Measurements from ENCODE around the gene CPA5. TPM values are rescaled to one million over a fixed set of nuclear protein-coding genes. Genes with fewer than 3 reads are reported as not detected.

Gene CPA5
- polyA plus RNA-seq, 1 of the 3 experiments (the other 2 are of a cell fraction): 1.3 TPM

DNA sequence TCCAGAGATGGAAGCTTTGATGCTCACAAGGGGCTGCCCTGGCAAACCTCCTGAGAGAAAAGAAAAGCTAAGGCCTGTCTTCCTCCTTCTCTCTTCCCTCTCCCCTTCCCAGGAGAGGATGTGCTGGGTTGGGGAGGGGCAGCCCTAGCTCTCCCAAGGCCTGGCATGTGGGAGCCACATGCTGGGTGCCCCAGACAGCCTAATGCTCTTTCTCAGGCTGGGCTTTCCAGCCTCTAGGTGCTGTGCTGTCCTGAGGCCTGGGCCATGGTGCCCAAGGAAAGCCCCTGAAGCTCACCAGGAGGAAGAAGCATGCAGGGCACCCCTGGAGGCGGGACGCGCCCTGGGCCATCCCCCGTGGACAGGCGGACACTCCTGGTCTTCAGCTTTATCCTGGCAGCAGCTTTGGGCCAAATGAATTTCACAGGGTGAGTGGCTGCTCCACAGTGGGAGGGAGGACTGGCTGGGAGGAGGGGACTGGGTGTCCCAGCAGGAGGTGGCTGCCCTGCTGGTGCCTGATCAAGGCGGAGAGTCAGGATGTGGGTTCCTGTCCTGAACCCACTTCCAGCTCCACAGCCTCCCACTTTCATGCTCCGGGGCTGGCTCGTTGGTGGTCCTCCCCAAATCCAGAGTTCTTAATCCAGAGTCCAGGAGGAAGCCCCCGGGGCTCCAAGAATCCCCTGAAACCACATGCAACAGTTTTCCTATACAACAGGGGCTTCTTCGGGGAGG is 1.7 kb downstream of the CPA5 start (continued):
- TF ChIP-seq FOXM1 (IDR thresholded peaks at IDR 0.05; ENCODE audit: low read depth): no peak
- TF ChIP-seq RCOR1 (IDR thresholded peaks at IDR 0.05; ENCODE audit: low read length): no peak
- TF ChIP-seq NRF1 (IDR thresholded peaks at IDR 0.05; ENCODE audit: low read depth, low read length): no peak
- TF ChIP-seq, protein P1, sequence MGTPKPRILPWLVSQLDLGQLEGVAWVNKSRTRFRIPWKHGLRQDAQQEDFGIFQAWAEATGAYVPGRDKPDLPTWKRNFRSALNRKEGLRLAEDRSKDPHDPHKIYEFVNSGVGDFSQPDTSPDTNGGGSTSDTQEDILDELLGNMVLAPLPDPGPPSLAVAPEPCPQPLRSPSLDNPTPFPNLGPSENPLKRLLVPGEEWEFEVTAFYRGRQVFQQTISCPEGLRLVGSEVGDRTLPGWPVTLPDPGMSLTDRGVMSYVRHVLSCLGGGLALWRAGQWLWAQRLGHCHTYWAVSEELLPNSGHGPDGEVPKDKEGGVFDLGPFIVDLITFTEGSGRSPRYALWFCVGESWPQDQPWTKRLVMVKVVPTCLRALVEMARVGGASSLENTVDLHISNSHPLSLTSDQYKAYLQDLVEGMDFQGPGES (IDR thresholded peaks at IDR 0.05; ENCODE audit: low read depth, low read length): no peak
- TF ChIP-seq GATA2 (CRISPR knock-in tag; IDR thresholded peaks at IDR 0.05): no peak
- TF ChIP-seq, protein P2, sequence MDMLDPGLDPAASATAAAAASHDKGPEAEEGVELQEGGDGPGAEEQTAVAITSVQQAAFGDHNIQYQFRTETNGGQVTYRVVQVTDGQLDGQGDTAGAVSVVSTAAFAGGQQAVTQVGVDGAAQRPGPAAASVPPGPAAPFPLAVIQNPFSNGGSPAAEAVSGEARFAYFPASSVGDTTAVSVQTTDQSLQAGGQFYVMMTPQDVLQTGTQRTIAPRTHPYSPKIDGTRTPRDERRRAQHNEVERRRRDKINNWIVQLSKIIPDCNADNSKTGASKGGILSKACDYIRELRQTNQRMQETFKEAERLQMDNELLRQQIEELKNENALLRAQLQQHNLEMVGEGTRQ (IDR thresholded peaks at IDR 0.05; ENCODE audit: borderline replicate concordance, low read depth, low read length): no peak
- TF ChIP-seq YY1 (IDR thresholded peaks at IDR 0.05; ENCODE audit: low read depth): no peak
- TF ChIP-seq RAD21 (IDR thresholded peaks at IDR 0.05; ENCODE audit: low read length): no peak
- TF ChIP-seq JUND (IDR thresholded peaks at IDR 0.05): no peak

DNA sequence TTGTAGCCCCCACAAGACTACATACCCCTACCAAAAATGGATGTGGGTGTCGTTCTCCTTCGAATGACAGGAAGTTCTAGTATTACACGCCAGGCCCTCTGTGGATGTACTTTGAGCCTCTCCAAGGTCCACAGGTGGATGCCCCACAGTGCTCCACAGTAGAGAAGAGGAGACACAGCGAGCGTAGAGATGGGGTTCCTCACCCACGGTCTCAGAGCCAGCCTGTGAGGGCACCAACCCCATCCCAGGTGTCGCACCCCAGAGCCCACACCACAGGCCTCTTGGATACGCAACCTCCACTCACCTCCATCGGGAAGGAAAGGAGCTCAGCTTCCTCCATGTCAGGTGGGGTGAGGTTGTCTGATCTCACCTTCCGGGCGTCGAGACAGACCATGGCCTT is 2.3 kb downstream of the CPA5 start:
- Histone ChIP-seq H3K9ac (no peak overlapping the region), H3K4me2 (no peak overlapping the region), H3K79me2 (ENCODE audit: insufficient read depth) (no peaks in the 10 kb centered on the region), H3K36me3 (replicated peaks in 1 of 2; ENCODE audit: control insufficient read depth in 1 of 2, insufficient read depth in 2 of 2, low read length in 1 of 2) (no peaks in the 10 kb centered on the region), H3K4me3 (ENCODE audit: low read depth in 2 of 2, low read length in 1 of 2) (no peak overlapping the region), H3K27ac (ENCODE audit: low read depth in 2 of 2, low read length in 1 of 2) (no peak overlapping the region), H4K20me1 (ENCODE audit: insufficient read depth) (no peaks in the 10 kb centered on the region), H3K27me3 (ENCODE audit: insufficient read depth) (no peaks in the 10 kb centered on the region), H3K4me1 (ENCODE audit: control insufficient read depth in 1 of 2, insufficient read depth in 2 of 2, low read depth in 1 of 2, low read length in 1 of 2) (no peaks in the 10 kb centered on the region; a peak in 1 of 4 replicates), H2AFZ (ENCODE audit: low read depth) (no peak overlapping the region), H3K9me3 (no peaks in the 10 kb centered on the region), H3K9me2 (no peaks in the 10 kb centered on the region), H3F3A (replicated peaks; ENCODE audit: insufficient read depth) (no peaks in the 10 kb centered on the region)
- DNase-seq: no peak
- 87% methylated on average over 11 of the region's 12 CpGs for WGBS (ENCODE audit: low lambda C conversion rate)
- ChIA-PET POLR2A (no interaction called here), CTCF (interaction anchor here (0.7 to 1.3 kb wide), 2 partner anchors 14 to 26 kb away, joined by 3 to 4 read pairs; no protein-coding TSS in a partner anchor)
- TF ChIP-seq FOXM1 (IDR thresholded peaks at IDR 0.05; ENCODE audit: low read depth) (no peak), CHD2 (IDR thresholded peaks at IDR 0.05; ENCODE audit: low read length, partially characterized antibody) (no peak), NFIC (IDR thresholded peaks at IDR 0.05; ENCODE audit: borderline replicate concordance) (no peak), SIN3A (IDR thresholded peaks at IDR 0.05; ENCODE audit: borderline replicate concordance, low read depth, low read length) (no peak), RFX5 (IDR thresholded peaks at IDR 0.05; ENCODE audit: low read length) (no peak), RCOR1 (IDR thresholded peaks at IDR 0.05; ENCODE audit: low read length) (no peak), NRF1 (IDR thresholded peaks at IDR 0.05; ENCODE audit: low read depth, low read length) (no peak), JUND (IDR thresholded peaks at IDR 0.05) (no peak), POLR2AphosphoS5 (IDR thresholded peaks at IDR 0.05; ENCODE audit: low read depth, low read length) (no peak), RAD21 (IDR thresholded peaks at IDR 0.05; ENCODE audit: low read length) (no peak)
- TF ChIP-seq, protein P3, sequence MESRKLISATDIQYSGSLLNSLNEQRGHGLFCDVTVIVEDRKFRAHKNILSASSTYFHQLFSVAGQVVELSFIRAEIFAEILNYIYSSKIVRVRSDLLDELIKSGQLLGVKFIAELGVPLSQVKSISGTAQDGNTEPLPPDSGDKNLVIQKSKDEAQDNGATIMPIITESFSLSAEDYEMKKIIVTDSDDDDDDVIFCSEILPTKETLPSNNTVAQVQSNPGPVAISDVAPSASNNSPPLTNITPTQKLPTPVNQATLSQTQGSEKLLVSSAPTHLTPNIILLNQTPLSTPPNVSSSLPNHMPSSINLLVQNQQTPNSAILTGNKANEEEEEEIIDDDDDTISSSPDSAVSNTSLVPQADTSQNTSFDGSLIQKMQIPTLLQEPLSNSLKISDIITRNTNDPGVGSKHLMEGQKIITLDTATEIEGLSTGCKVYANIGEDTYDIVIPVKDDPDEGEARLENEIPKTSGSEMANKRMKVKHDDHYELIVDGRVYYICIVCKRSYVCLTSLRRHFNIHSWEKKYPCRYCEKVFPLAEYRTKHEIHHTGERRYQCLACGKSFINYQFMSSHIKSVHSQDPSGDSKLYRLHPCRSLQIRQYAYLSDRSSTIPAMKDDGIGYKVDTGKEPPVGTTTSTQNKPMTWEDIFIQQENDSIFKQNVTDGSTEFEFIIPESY (IDR thresholded peaks at IDR 0.05; ENCODE audit: borderline replicate concordance, low read depth): no peak
- TF ChIP-seq, protein P1 (IDR thresholded peaks at IDR 0.05; ENCODE audit: low read depth, low read length): no peak
- TF ChIP-seq, protein P2 (IDR thresholded peaks at IDR 0.05; ENCODE audit: borderline replicate concordance, low read depth, low read length): no peak

All from SK-N-SH (cell line).